HG02642 (cell line): ENCODE measurements around the gene SLC39A10.
"Not testable (repeated sequence)": the region's sequence is repeated elsewhere in the genome, so short reads cannot be mapped to it uniquely, and the experiment has no call there.

Experiments used
- ATAC-seq: cut with Tn5 transposase; IDR thresholded peaks from one replicate; pipeline ENCODE4 v1.9.1; 2021; ENCODE audit warnings: mild to moderate bottlenecking; ENCODE audit not compliant: unreplicated experiment, poor library complexity

SLC39A10 gene

GRCh38 chr2:195656859-195657633 lies at the start of gene SLC39A10:
Gene SLC39A10 (plus strand): TSS chr2:195657226. CDS start chr2:195680043, 22,817 bp downstream.
- ATAC-seq: peak; percentile 78

DNA sequence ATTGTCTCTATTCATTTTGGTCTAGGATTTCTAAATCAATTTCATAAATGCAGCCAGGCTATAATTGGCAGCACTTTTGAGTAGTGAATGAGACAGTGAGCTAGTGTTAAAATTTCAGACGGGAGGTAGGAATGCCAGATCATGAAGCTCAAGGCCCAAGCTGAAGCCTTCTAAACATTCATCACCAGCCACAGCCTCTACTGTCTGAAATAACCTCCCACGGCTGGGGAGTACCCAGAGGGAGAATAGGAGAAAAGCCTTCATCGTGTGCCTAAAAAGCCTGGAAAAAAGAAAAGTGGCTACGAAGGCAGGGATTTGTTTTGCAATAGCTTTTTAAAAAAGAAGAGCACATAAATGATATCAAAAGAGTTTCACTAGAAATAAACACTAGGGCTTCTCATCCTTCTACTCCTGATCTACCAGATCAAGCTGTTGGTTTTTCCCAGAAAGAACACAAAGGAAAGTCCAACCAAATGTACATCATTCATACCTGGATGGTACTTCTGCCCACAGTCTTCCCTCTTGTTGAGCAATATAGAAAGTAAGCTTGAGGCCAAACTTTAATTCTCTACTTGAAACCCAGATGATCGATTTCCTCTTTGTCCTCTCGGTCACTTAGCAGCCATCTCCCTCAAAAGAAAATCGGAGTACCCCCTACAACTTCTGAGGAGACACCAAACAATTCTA lies 48.1 kb upstream of the SLC39A10 start:
- no peak for ATAC-seq

- ATAC-seq: no peak
Observed at GRCh38 chr2:195610717-195611116, 46.3 kb upstream of the SLC39A10 start.

DNA sequence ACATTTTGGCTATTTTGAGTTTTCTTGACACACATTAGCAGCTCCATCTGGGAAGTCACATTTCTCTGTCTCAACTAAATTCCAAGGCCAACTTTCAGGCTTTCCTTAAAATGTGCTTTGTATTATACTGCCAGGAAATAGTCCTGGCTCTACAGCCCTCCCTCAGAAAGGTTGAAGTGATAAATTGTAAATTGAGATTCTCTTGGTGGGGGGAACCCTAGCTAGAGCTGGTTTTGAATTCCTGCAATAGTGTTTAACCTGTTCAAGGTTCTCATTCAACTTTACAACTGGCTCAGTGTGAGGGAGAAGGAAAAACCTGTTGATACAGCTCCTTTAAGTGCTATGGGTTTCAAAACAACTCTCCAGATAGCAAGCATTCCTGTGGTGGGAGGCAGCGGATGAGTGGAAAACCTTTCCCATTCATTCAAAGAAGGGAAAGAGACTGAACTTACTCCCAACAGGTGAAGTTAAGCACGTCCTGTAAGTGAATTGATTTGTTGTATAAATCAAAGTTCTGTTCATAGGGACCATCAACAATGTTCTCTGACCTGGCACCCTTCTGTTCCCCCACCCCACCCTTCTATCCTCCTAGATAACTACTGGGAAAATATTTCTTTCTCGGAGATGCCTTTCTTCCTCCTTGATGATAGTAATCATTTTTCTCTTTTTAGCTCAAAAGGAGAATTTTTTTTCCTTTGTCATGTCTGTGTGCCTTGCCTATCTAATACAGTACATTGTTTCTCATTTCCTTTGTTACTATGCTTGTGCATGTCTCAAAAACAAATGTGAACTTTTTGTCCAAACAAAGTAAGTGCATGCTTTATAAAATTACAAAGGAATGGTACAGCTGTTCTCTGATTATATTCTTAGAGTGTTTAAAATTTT lies 44.2 kb upstream of the SLC39A10 start:
- no peak for ATAC-seq

- ATAC-seq: no peak
Observed at GRCh38 chr2:195613922-195614321, 43.1 kb upstream of the SLC39A10 start.

DNA sequence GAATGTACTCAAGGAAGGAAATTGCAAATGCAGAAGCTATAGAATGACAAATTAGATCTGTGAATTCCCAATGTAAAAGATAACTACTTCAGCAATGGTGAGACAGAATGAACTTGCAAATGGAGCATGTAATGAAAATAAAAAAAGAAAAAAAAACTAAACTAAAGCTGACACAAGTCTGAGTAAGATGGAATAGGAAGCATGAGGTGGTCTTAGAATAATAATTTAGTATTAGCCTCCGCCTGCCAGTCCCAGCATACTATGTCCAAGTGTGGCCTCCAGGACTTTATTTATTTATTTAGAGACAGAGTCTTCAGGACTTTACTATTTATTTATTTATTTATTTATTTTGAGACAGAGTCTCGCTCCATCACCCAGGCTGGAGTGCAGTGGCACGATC lies 37.4 kb upstream of the SLC39A10 start:
- no peak for ATAC-seq

GRCh38 chr2:195620501-195620900 lies 36.5 kb upstream of the SLC39A10 start:
- no peak for ATAC-seq

DNA sequence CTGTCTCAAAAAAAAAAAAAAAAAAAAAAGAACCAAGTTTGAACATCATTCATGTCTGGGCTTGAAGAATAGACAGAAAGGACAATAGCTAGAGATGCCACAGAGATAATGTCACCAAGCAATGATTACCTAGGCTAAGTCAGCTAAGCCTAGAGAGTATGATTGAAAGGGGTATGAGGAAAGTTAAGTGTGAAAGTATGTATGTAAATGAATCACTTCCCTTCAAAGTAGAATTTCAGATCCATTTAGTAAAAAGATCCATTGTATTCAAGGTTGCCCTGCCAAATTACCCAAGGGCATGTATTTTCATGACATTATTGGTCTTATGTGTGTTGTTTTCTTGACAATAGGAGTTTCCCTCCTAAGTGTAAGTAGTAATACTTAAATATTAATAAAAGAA lies 34.1 kb upstream of the SLC39A10 start:
- ATAC-seq: no peak

- no peak for ATAC-seq
Observed at GRCh38 chr2:195626507-195626906, 30.5 kb upstream of the SLC39A10 start.

- no peak for ATAC-seq
Observed at GRCh38 chr2:195628666-195629065, 28.4 kb upstream of the SLC39A10 start.

GRCh38 chr2:195632856-195633572 lies 24.0 kb upstream of the SLC39A10 start:
- no peak for ATAC-seq

GRCh38 chr2:195633573-195633870 lies 23.5 kb upstream of the SLC39A10 start:
- no peak for ATAC-seq

DNA sequence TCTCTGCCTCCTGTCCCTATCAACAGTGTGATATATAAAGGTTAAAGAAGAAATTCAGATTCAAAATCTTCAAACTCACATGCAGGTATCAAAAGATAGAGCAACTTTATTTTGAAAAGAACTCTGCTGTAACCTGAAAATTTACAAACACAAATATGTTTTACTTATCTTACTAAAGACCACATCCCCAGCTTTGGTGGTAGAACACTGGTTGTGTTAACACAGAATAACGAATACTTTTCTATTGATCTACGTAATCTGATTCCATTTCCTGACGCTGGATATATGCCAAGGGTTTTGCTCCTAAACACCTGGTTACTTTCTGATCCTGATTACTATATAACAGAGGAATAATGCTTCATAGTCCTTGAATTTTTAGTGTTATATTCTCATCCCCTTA lies 23.1 kb upstream of the SLC39A10 start:
- ATAC-seq: no peak

DNA sequence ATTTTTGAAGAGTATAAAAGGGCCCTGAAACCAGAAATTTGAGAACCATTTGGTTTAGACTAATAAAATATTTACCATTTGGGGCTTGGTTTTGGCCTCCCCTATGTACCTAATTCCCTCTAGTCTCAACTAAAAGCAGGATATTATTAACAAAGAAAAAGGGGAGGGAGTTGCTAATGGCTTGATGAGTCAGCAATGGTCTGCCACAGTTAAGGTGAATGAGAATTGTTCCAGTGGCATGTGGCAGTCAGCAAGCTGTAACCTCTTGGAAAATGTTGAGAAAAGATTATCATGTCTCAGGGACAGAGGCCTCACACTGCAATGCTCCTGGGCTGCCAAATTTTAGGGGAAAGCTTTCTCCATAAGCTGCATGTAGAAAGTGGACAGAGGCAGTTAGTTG lies 20.1 kb upstream of the SLC39A10 start:
- no peak for ATAC-seq

DNA sequence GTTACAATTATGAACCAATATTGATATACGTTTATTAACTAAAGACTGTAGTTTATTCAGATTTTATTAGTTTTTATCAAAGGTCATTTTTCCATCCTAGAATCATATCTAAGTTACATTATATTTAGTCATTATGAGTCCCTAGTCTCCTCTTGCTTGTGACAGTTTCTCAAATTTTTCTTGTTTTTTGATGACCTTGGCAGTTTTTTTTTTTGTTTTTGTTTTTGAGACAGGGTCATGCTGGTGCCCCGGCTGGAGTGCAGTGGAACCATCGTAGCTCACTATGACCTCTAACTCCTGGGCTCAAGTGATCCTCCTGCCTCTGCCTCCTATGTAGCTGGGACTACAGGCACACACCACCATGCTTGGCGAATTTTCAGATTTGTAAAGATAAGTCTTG lies 18.3 kb upstream of the SLC39A10 start:
- ATAC-seq: no peak

DNA sequence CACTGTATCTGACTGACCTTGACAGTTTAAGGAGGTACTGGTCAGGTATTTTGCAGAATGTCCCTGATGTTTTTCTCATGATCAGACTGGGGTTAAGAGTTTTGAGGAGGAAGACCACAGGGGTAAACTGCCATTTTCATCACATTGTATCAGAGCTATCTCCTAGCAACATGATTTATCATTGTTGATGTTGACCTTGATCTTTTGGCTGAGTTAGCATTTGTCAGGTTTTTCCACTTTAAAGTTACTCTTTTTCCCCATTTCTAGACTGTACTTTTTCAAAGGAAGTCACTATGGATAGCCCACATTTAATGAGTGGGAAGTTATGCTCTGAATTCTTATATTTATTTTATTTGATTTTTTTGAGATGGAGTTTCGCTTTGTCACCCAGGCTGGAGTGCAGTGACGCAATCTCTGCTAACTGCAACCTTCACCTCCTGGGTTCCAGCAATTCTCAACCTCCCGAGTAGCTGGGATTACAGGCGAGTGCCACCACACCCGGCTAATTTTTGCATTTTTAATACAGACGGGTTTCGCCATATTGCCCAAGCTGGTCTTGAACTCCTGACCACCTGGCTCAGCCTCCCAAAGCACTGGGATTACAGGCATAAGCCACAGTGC lies 17.7 kb upstream of the SLC39A10 start:
- no peak for ATAC-seq

DNA sequence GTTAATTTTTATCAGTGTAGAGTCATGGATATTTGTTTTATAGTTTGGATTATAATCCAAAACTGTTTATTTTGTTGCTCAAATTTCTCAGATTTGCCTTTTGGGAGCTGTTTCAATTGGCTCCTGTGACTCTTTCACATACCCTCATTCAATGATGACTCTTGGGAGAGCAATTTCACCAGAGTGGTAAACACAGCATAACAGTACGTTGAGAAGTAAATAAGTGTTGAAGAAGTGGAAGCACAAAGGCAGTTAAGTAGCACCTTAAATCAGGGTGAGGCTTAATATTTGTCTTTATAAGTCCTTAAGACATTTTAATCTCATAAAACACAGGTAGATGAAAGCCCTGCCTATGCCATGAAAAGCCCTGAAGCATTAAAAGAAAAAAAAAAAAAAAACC lies 17.1 kb upstream of the SLC39A10 start:
- ATAC-seq: no peak

- ATAC-seq: no peak
Observed at GRCh38 chr2:195642027-195642678, 14.9 kb upstream of the SLC39A10 start.

GRCh38 chr2:195642679-195643068 lies 14.4 kb upstream of the SLC39A10 start:
- ATAC-seq: no peak

DNA sequence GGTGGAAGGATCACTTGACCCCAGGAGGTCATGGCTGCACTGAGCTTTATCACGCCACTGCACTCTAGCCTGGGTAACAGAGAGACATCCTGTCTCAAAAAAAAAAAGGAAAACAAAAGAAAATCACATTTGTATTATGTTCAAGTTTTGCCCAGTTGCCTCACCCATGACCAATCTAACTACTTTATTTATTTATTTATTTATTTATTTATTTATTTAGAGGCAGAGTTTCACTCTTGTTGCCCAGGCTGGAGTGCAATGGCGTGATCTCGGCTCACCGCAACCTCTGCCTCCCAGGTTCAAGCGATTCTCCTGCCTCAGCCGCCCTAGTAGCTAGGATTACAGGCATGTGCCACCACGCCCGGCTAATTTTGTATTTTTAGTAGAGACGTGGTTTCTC lies 12.3 kb upstream of the SLC39A10 start:
- not testable (repeated sequence) for ATAC-seq
